H1 (cell line): ENCODE results near the gene GZMM. TPM values are rescaled to one million over a fixed set of nuclear protein-coding genes. Genes with fewer than 3 reads are reported as not detected.

Source experiments
- CTCF ChIA-PET: fragments of 300-600 bp; sonication (Branson Sonifier 250); formaldehyde crosslinking; loops from one replicate; lab custom pipeline; 2021; ENCODE audit not compliant: partially characterized antibody; lab: Charles Lee
- POLR2A ChIA-PET: fragments of 300-600 bp; sonication (Branson Sonifier 250); formaldehyde crosslinking; loops from one replicate; lab custom pipeline; 2021; ENCODE audit warnings: inconsistent platforms; ENCODE audit not compliant: partially characterized antibody; lab: Charles Lee
- DNase-seq, 2 experiments: peaks; one replicate each; pipeline versions ENCODE4 v3.0.0 to v3.0.0-alpha.2; 2010 to 2022; ENCODE audit warnings: low spot score in 2 of 2, low read depth in 1 of 2, mixed read lengths in 1 of 2
- FAIRE-seq: peaks from 2 replicates; lab custom pipeline; 2011; peaks lifted over from hg19 to GRCh38; lab: Jason Lieb, UNC
- H2AFZ ChIP-seq: 2 replicates; pipeline ENCODE4 v1.8.1; 2012; ENCODE audit warnings: low read length, inconsistent platforms
- H2AK5ac ChIP-seq: 2 replicates; pipeline ENCODE4 v1.6.1; 2013; ENCODE audit warnings: low read depth, low read length
- H2BK120ac ChIP-seq: replicated peaks from 2 replicates; pipeline ENCODE3; 2013; ENCODE audit warnings: low read depth, low read length, inconsistent platforms
- H2BK12ac ChIP-seq: 2 replicates; pipeline ENCODE4 v1.6.1; 2013; ENCODE audit warnings: low read depth, low read length
- H2BK15ac ChIP-seq: 2 replicates; pipeline ENCODE4 v1.6.1; 2013; ENCODE audit warnings: low read length
- H2BK20ac ChIP-seq: 2 replicates; pipeline ENCODE4 v1.6.1; 2013; ENCODE audit warnings: low read length
- H2BK5ac ChIP-seq: 2 replicates; pipeline ENCODE4 v1.6.1; 2013; ENCODE audit warnings: low read depth, low read length
- H3K14ac ChIP-seq: 2 replicates; pipeline ENCODE4 v1.6.1; 2013; ENCODE audit warnings: inconsistent platforms; ENCODE audit not compliant: insufficient read length
- H3K18ac ChIP-seq: 2 replicates; pipeline ENCODE4 v1.6.1; 2013; ENCODE audit warnings: low read length; ENCODE audit errors: extremely low read depth
- H3K23ac ChIP-seq: 2 replicates; pipeline ENCODE4 v1.6.1; 2013; ENCODE audit warnings: inconsistent platforms; ENCODE audit not compliant: insufficient read length
- H3K23me2 ChIP-seq: 2 replicates; pipeline ENCODE4 v1.6.1; 2013; ENCODE audit warnings: low read depth, low read length
- H3K27ac ChIP-seq: 2 replicates; pipeline ENCODE4 v1.6.1; 2011; ENCODE audit warnings: low read depth, low read length, inconsistent platforms
- H3K27me3 ChIP-seq, 4 experiments: replicated peaks in 1 of 4; 1 replicate in 1 of 4; 2 replicates in 3 of 4; pipeline versions ENCODE4 v1.6.1 to v1.8.1; 2011 to 2013; ENCODE audit warnings: low read length in 3 of 4, mild to moderate bottlenecking in 3 of 4, inconsistent platforms in 2 of 4, mixed read lengths in 2 of 4, moderate library complexity in 1 of 4; ENCODE audit not compliant: control insufficient read depth in 3 of 4, insufficient read depth in 3 of 4; ENCODE audit errors: extremely low read depth in 1 of 4
- H3K36me3 ChIP-seq, 4 experiments: 2 replicates each; pipeline versions ENCODE4 v1.6.1 to v1.8.1; 2011 to 2013; ENCODE audit warnings: mild to moderate bottlenecking in 4 of 4, low read length in 3 of 4, moderate library complexity in 2 of 4, control low read depth in 1 of 4, inconsistent platforms in 1 of 4; ENCODE audit not compliant: insufficient read depth in 4 of 4, control insufficient read depth in 2 of 4
- H3K4ac ChIP-seq: replicated peaks from 2 replicates; pipeline ENCODE3; 2013; ENCODE audit warnings: low read length, low read depth, mixed read lengths, inconsistent platforms; ENCODE audit not compliant: insufficient read length
- H3K4me1 ChIP-seq, 4 experiments: replicated peaks in 1 of 4; 1 replicate in 1 of 4; 2 replicates in 3 of 4; pipeline versions ENCODE4 v1.6.1 to v1.8.1; 2011 to 2013; ENCODE audit warnings: low read length in 3 of 4, inconsistent platforms in 2 of 4, mixed read lengths in 1 of 4; ENCODE audit not compliant: insufficient read depth in 4 of 4, control insufficient read depth in 3 of 4
- H3K4me2 ChIP-seq, 2 experiments: 2 replicates each; pipeline versions ENCODE4 v1.6.1 to v1.8.1; 2011 to 2013; ENCODE audit warnings: low read depth in 2 of 2, low read length in 2 of 2, control low read depth in 1 of 2, inconsistent platforms in 1 of 2, mild to moderate bottlenecking in 1 of 2; ENCODE audit not compliant: insufficient read depth in 1 of 2
- H3K4me3 ChIP-seq, 4 experiments: fragments of 200-600, 300-600 bp in 1 of 4; sonication (generic), shearing (Covaris generic), sonication (Bioruptor Twin) in 1 of 4; 2 replicates each; pipeline versions ENCODE4 v1.5.1 to v1.8.1; 2011 to 2016; ENCODE audit warnings: low read length in 4 of 4, low read depth in 3 of 4, control low read depth in 2 of 4, inconsistent platforms in 2 of 4, mild to moderate bottlenecking in 2 of 4, mixed read lengths in 1 of 4, moderate library complexity in 1 of 4; ENCODE audit not compliant: insufficient read depth in 2 of 4; ENCODE audit errors: extremely low read depth in 1 of 4
- H3K56ac ChIP-seq: replicated peaks from 2 replicates; pipeline ENCODE3; 2013; ENCODE audit warnings: low read depth, mild to moderate bottlenecking, mixed read lengths, low read length, inconsistent platforms; ENCODE audit not compliant: insufficient read length
- H3K79me1 ChIP-seq: 2 replicates; pipeline ENCODE4 v1.6.1; 2013; ENCODE audit warnings: low read depth, low read length, control low read depth
- H3K79me2 ChIP-seq, 2 experiments: 2 replicates each; pipeline versions ENCODE4 v1.6.1 to v1.8.1; 2012 to 2013; ENCODE audit warnings: low read length in 2 of 2, mild to moderate bottlenecking in 2 of 2, inconsistent platforms in 1 of 2; ENCODE audit not compliant: insufficient read depth in 2 of 2, control insufficient read depth in 1 of 2
- H3K9ac ChIP-seq, 4 experiments: replicated peaks in 1 of 4; 1 replicate in 1 of 4; 2 replicates in 3 of 4; pipeline versions ENCODE4 v1.6.1 to v1.8.1; 2011 to 2013; ENCODE audit warnings: low read depth in 3 of 4, low read length in 3 of 4, control low read depth in 2 of 4, mild to moderate bottlenecking in 2 of 4, moderate library complexity in 2 of 4, inconsistent platforms in 1 of 4; ENCODE audit errors: extremely low read depth in 1 of 4
- H3K9me3 ChIP-seq, 2 experiments: 2 replicates each; pipeline versions ENCODE4 v1.6.1 to v1.8.1; 2012 to 2013; ENCODE audit warnings: mild to moderate bottlenecking in 2 of 2, moderate library complexity in 2 of 2, control low read depth in 1 of 2, inconsistent platforms in 1 of 2, low read depth in 1 of 2, low read length in 1 of 2, mixed read lengths in 1 of 2; ENCODE audit not compliant: insufficient read depth in 2 of 2
- H4K20me1 ChIP-seq, 2 experiments: replicated peaks in 1 of 2; 2 replicates each; pipeline versions ENCODE3 to v1.8.1; 2011 to 2013; ENCODE audit warnings: inconsistent platforms in 2 of 2, low read length in 2 of 2, mild to moderate bottlenecking in 1 of 2; ENCODE audit not compliant: insufficient read depth in 2 of 2, control insufficient read depth in 1 of 2
- H4K5ac ChIP-seq: 2 replicates; pipeline ENCODE4 v1.6.1; 2013; ENCODE audit warnings: low read length, low read depth, mixed read lengths, inconsistent platforms; ENCODE audit not compliant: insufficient read length
- H4K8ac ChIP-seq: 2 replicates; pipeline ENCODE4 v1.8.0; 2013; ENCODE audit warnings: mild to moderate bottlenecking, moderate library complexity, low read length, inconsistent platforms; ENCODE audit not compliant: insufficient read depth; ENCODE audit errors: extremely low read depth
- H4K91ac ChIP-seq: replicated peaks from 2 replicates; pipeline ENCODE3; 2013; ENCODE audit warnings: low read length, mixed read lengths, inconsistent platforms; ENCODE audit not compliant: insufficient read length
- ATF3 ChIP-seq: IDR thresholded peaks from 2 replicates; pipeline ENCODE4 v1.6.1; 2011; ENCODE audit warnings: low read depth, mild to moderate bottlenecking, low read length; ENCODE audit not compliant: insufficient read depth
- CBX8 ChIP-seq: fragments of 300-800, 300-1000 bp; sonication (generic); IDR thresholded peaks from 2 replicates; pipeline ENCODE4 v1.7.1; 2016; ENCODE audit warnings: low read depth, low read length, borderline replicate concordance
- CTCF ChIP-seq, 3 experiments: IDR thresholded peaks; 1 replicate in 2 of 3; 2 replicates in 1 of 3; pipeline versions ENCODE4 v1.5.1 to v1.6.1; 2011; ENCODE audit warnings: low read length in 3 of 3, mild to moderate bottlenecking in 3 of 3, inconsistent platforms in 2 of 3, low read depth in 1 of 3, moderate library complexity in 1 of 3; ENCODE audit not compliant: insufficient read depth in 1 of 3; ENCODE audit errors: control extremely low read depth in 1 of 3
- JUN ChIP-seq: IDR thresholded peaks from 2 replicates; pipeline ENCODE4 v1.6.1; 2011; ENCODE audit warnings: low read depth, mild to moderate bottlenecking, improper control_type of control experiment, low read length
- RAD21 ChIP-seq, 2 experiments: IDR thresholded peaks in 1 of 2; conservative IDR thresholded peaks in 1 of 2; 2 replicates each; pipeline ENCODE4 v1.6.1; 2011; ENCODE audit warnings: low read depth in 2 of 2, low read length in 2 of 2, improper control_type of control experiment in 1 of 2, inconsistent platforms in 1 of 2, mild to moderate bottlenecking in 1 of 2, moderate library complexity in 1 of 2
- SP1 ChIP-seq: IDR thresholded peaks from 2 replicates; pipeline ENCODE4 v1.6.1; 2011; ENCODE audit warnings: low read depth, low read length
- WGBS, 2 experiments: shearing (Covaris generic) in 1 of 2; methylation state at CpG; one replicate each; pipeline versions ENCODE4 v1.1.6 to v1.1.7; 2013 to 2015; ENCODE audit warnings: low lambda C conversion rate in 2 of 2, mixed read lengths in 2 of 2, inconsistent platforms in 1 of 2, low coverage in 1 of 2, missing lambda C conversion rate in 1 of 2; ENCODE audit not compliant: insufficient replicate concordance in 2 of 2, insufficient coverage in 1 of 2, insufficient read length in 1 of 2; ENCODE audit errors: extremely low coverage in 1 of 2, missing lambda C conversion rate in 1 of 2; 5-methylcytosine and 5-hydroxymethylcytosine counted together
- polyA plus RNA-seq, 7 experiments: library from polyadenylated mRNA; depleted of rRNA in 3 of 7; stranded (reverse) in 5 of 7; unstranded in 2 of 7; fragments of >200 nt in 5 of 7; fragments of 200-250 nt in 2 of 7; gene quantifications; 1 replicate in 5 of 7; 2 replicates in 1 of 7; 4 replicates in 1 of 7; pipeline versions ENCODE4 v1.2.1 to v1.2.3, GENCODE V29; 2011 to 2013; ENCODE audit warnings: missing spikeins in 2 of 7, mixed read lengths in 2 of 7
- total RNA-seq: library from RNA; stranded (reverse); fragmentation: NEBNext Ultra II Directional; extraction: Animal tissue kit (Norgen Biotek cat#: 25700); gene quantifications from 2 replicates; pipeline ENCODE4 v1.2.1, GENCODE V29; 2021

The GZMM gene
- total and polyA plus RNA-seq, 2 of the 8 experiments (the other 6 are each of a cell fraction or from before 2014, with no cell fraction given): 0.09 to 0.32 TPM

GRCh38 chr19:495402-496111, 48.3 kb upstream of the GZMM start:
- peak overlapping the region in 1 of 4 experiments; percentile 74; a peak in 2 of 8 replicates for H3K4me3 ChIP-seq
- no peaks in the 10 kb centered on the region for H3K79me2 ChIP-seq
- no peak for FAIRE-seq
- peaks cover 0 to 3% (median 0%) of the 10 kb centered on the region in 4 experiments; a peak in 1 of 8 replicates for H3K36me3 ChIP-seq
- H3K27ac ChIP-seq: no peak overlapping the region
- H2AK5ac ChIP-seq: 0 out of 2 replicates have a peak overlapping the region, but pooled peaks have one; percentile 33
- peaks cover 0 to 2% of the 10 kb centered on the region in 2 experiments; a peak in 1 of 4 replicates for H3K9me3 ChIP-seq
- H2BK20ac ChIP-seq: no peak overlapping the region
- H3K4me1 ChIP-seq: peaks cover 0 to 13% (median 9%) of the 10 kb centered on the region in 4 experiments; a peak in 5 of 7 replicates
- peak overlapping the region; percentile 87; the same call in 1 of the 2 replicates for H3K18ac ChIP-seq
- H3K14ac ChIP-seq: no peak overlapping the region
- POLR2A ChIA-PET: interaction anchor here (1.0 to 1.5 kb wide), 4 partner anchors 12 to 147 kb away, joined by 3 to 5 read pairs (median 4); partner anchors contain the start of gene TPGS1
- DNase-seq: peak in 1 of 2 experiments; percentile 98
- H2BK120ac ChIP-seq: no peak overlapping the region
- CTCF ChIA-PET: interaction anchor here (0.5 to 3.7 kb wide), 19 partner anchors 9 to 386 kb away, joined by 3 to 21 read pairs (median 5); partner anchors contain the start of genes CDC34 and MIER2
- H4K20me1 ChIP-seq: peaks cover 0 to 8% of the 10 kb centered on the region in 2 experiments
- H3K56ac ChIP-seq: no peak overlapping the region
- H3K23me2 ChIP-seq: peaks cover 10% of the 10 kb centered on the region; the same call in 1 of the 2 replicates
- peak overlapping the region; percentile 14; the same call in 1 of the 2 replicates for H4K8ac ChIP-seq
- H2AFZ ChIP-seq: no peak overlapping the region
- H2BK15ac ChIP-seq: peak overlapping the region; percentile 81; the same call in 1 of the 2 replicates
- H3K9ac ChIP-seq: no peak overlapping the region
- 23% methylated on average over 28 of the region's 32 CpGs; no CpG with 5 or more reads in 1 of the 2 experiments for WGBS, 2 experiments
- H3K27me3 ChIP-seq: peaks cover 19 to 26% (median 22%) of the 10 kb centered on the region in 4 experiments
- H3K4ac ChIP-seq: no peak overlapping the region
- H3K23ac ChIP-seq: no peak overlapping the region
- no peak overlapping the region for H2BK12ac ChIP-seq
- H4K5ac ChIP-seq: peak overlapping the region; percentile 39
- H2BK5ac ChIP-seq: peak overlapping the region; percentile 66; the same call in 1 of the 2 replicates
- no peaks in the 10 kb centered on the region for H3K79me1 ChIP-seq
- peak overlapping the region; percentile 18 to 60; a peak in 1 of 4 replicates for H3K4me2 ChIP-seq
- H4K91ac ChIP-seq: no peak overlapping the region
- TF ChIP-seq ATF3 (no peak), CBX8 (no peak), RAD21 (IDR thresholded peaks at IDR 0.05 in 1 of 2, conservative IDR thresholded peaks at IDR 0.05 in 1 of 2; ENCODE audit: low read depth in 2 of 2, low read length in 2 of 2) (peak; percentile 46 to 59), CTCF (IDR thresholded peaks at IDR 0.05; ENCODE audit: control extremely low read depth in 1 of 3, insufficient read depth in 1 of 3, low read depth in 1 of 3, low read length in 3 of 3) (peak; percentile 79 to 82 (median 80)), SP1 (peak; percentile 66; the same call in 1 of the 2 replicates), JUN (no peak)
